H9 (cell line): ENCODE data around the gene DENND5B. TPM values are rescaled to one million over a fixed set of nuclear protein-coding genes. Genes with fewer than 3 reads are reported as not detected.
A peak's percentile ranks its signal among the peaks of the same experiment; 100 is the strongest.

Experiments used
- DNase-seq: peaks from one replicate; pipeline ENCODE4 v3.0.0-alpha.2; 2017
- H2AFZ ChIP-seq: one replicate; pipeline ENCODE4 v1.6.1; 2013; ENCODE audit warnings: mild to moderate bottlenecking, low read length, control low read depth, moderate library complexity
- H2AK5ac ChIP-seq: 2 replicates; pipeline ENCODE4 v1.6.1; 2013; ENCODE audit warnings: low read length, control low read depth, mixed read lengths; ENCODE audit not compliant: insufficient read length
- H2BK120ac ChIP-seq: one replicate; pipeline ENCODE4 v1.6.1; 2013; ENCODE audit warnings: low read depth, mild to moderate bottlenecking, low read length, control low read depth, inconsistent platforms; ENCODE audit not compliant: poor library complexity, severe bottlenecking
- H2BK12ac ChIP-seq: 2 replicates; pipeline ENCODE4 v1.6.1; 2013; ENCODE audit warnings: low read length, control low read depth, mixed read lengths, low read depth; ENCODE audit not compliant: insufficient read length
- H2BK15ac ChIP-seq: 2 replicates; pipeline ENCODE4 v1.6.1; 2013; ENCODE audit warnings: low read depth, low read length, control low read depth
- H2BK20ac ChIP-seq: one replicate; pipeline ENCODE4 v1.6.1; 2013; ENCODE audit warnings: low read depth, mild to moderate bottlenecking, low read length, control low read depth, inconsistent platforms; ENCODE audit not compliant: poor library complexity, severe bottlenecking
- H2BK5ac ChIP-seq: 2 replicates; pipeline ENCODE4 v1.6.1; 2013; ENCODE audit warnings: low read length, control low read depth, mixed read lengths; ENCODE audit not compliant: insufficient read length
- H3K14ac ChIP-seq: 2 replicates; pipeline ENCODE4 v1.6.1; 2013; ENCODE audit warnings: low read length, control low read depth; ENCODE audit not compliant: insufficient read depth
- H3K18ac ChIP-seq: 2 replicates; pipeline ENCODE4 v1.6.1; 2013; ENCODE audit warnings: low read depth, mild to moderate bottlenecking, mixed read lengths, low read length, control low read depth; ENCODE audit not compliant: insufficient read length
- H3K23ac ChIP-seq: 2 replicates; pipeline ENCODE4 v1.6.1; 2013; ENCODE audit warnings: low read length, control low read depth, mixed read lengths, low read depth; ENCODE audit not compliant: insufficient read length
- H3K23me2 ChIP-seq: 2 replicates; pipeline ENCODE4 v1.6.1; 2013; ENCODE audit warnings: low read depth, mild to moderate bottlenecking, mixed read lengths, low read length, control low read depth; ENCODE audit not compliant: insufficient read length, poor library complexity, severe bottlenecking
- H3K27ac ChIP-seq: 2 replicates; pipeline ENCODE4 v1.5.1; 2013; ENCODE audit warnings: low read length, control low read depth, mixed read lengths, low read depth; ENCODE audit not compliant: insufficient read length
- H3K27me3 ChIP-seq: 2 replicates; pipeline ENCODE4 v1.6.1; 2013; ENCODE audit warnings: low read length, control low read depth, inconsistent platforms; ENCODE audit not compliant: insufficient read depth
- H3K4ac ChIP-seq: 2 replicates; pipeline ENCODE4 v1.6.1; 2013; ENCODE audit warnings: low read depth, mild to moderate bottlenecking, control low read depth, inconsistent platforms, low read length, moderate library complexity
- H3K4me1 ChIP-seq: 2 replicates; pipeline ENCODE4 v1.6.1; 2013; ENCODE audit warnings: low read length, control low read depth, inconsistent platforms; ENCODE audit not compliant: insufficient read depth
- H3K4me2 ChIP-seq: 2 replicates; pipeline ENCODE4 v1.6.1; 2013; ENCODE audit warnings: low read length, control low read depth, mixed read lengths; ENCODE audit not compliant: insufficient read length, insufficient read depth
- H3K56ac ChIP-seq: 2 replicates; pipeline ENCODE4 v1.6.1; 2013; ENCODE audit warnings: low read depth, mild to moderate bottlenecking, mixed read lengths, low read length, control low read depth; ENCODE audit not compliant: insufficient read length
- H3K79me1 ChIP-seq: 2 replicates; pipeline ENCODE4 v1.6.1; 2013; ENCODE audit warnings: low read depth, mild to moderate bottlenecking, moderate library complexity, low read length, control low read depth, inconsistent platforms; ENCODE audit not compliant: insufficient read depth, poor library complexity, severe bottlenecking
- H3K79me2 ChIP-seq: 2 replicates; pipeline ENCODE4 v1.6.1; 2013; ENCODE audit warnings: low read length, control low read depth, inconsistent platforms; ENCODE audit not compliant: insufficient read depth
- H3K9ac ChIP-seq: 2 replicates; pipeline ENCODE4 v1.6.1; 2013; ENCODE audit warnings: low read length, control low read depth, mixed read lengths; ENCODE audit not compliant: insufficient read length; ENCODE audit errors: extremely low read depth
- H3K9me3 ChIP-seq: one replicate; pipeline ENCODE4 v1.6.1; 2013; ENCODE audit warnings: low read depth, low read length, inconsistent platforms; ENCODE audit not compliant: control insufficient read depth
- H3T11ph ChIP-seq: one replicate; pipeline ENCODE4 v1.6.1; 2013; ENCODE audit warnings: mild to moderate bottlenecking, low read length, control low read depth, inconsistent platforms
- H4K20me1 ChIP-seq: one replicate; pipeline ENCODE4 v1.6.1; 2013; ENCODE audit not compliant: control insufficient read depth, insufficient read length, insufficient read depth
- H4K5ac ChIP-seq: 2 replicates; pipeline ENCODE4 v1.6.1; 2013; ENCODE audit warnings: low read depth, mild to moderate bottlenecking, mixed read lengths, low read length, control low read depth; ENCODE audit not compliant: insufficient read length
- H4K8ac ChIP-seq: replicated peaks from 2 replicates; pipeline ENCODE4 v1.6.1; 2013; ENCODE audit warnings: low read length, control low read depth, mixed read lengths, low read depth; ENCODE audit not compliant: insufficient read length
- H4K91ac ChIP-seq: 2 replicates; pipeline ENCODE4 v1.6.1; 2013; ENCODE audit warnings: low read depth, mild to moderate bottlenecking, moderate library complexity, mixed read lengths, low read length, control low read depth; ENCODE audit not compliant: insufficient read length
- H3K27ac Mint-ChIP-seq, 3 experiments: 2 replicates in 2 of 3; 3 replicates in 1 of 3; pipeline ENCODE4 v1.8.0; 2020 to 2021; ENCODE audit warnings: mixed read lengths in 3 of 3, mild to moderate bottlenecking in 1 of 3, moderate library complexity in 1 of 3
- H3K27me3 Mint-ChIP-seq: 2 replicates; pipeline ENCODE4 v1.8.0; 2021; ENCODE audit warnings: low read depth, mild to moderate bottlenecking, moderate library complexity, mixed read lengths
- H3K36me3 Mint-ChIP-seq, 3 experiments: 2 replicates in 2 of 3; 3 replicates in 1 of 3; pipeline ENCODE4 v1.8.0; 2020 to 2021; ENCODE audit warnings: low read depth in 3 of 3, mixed read lengths in 3 of 3; ENCODE audit not compliant: insufficient read depth in 1 of 3
- H3K4me1 Mint-ChIP-seq, 2 experiments: 2 replicates each; pipeline ENCODE4 v1.8.0; 2020; ENCODE audit warnings: mixed read lengths in 2 of 2
- H3K4me3 Mint-ChIP-seq, 2 experiments: 2 replicates in 1 of 2; 3 replicates in 1 of 2; pipeline ENCODE4 v1.8.0; 2020 to 2021; ENCODE audit warnings: mild to moderate bottlenecking in 2 of 2, mixed read lengths in 2 of 2, moderate library complexity in 1 of 2
- H3K9me3 Mint-ChIP-seq, 2 experiments: 2 replicates in 1 of 2; 3 replicates in 1 of 2; pipeline ENCODE4 v1.8.0; 2020; ENCODE audit warnings: mild to moderate bottlenecking in 2 of 2, mixed read lengths in 2 of 2, moderate library complexity in 1 of 2
- CTCF ChIP-seq: fragments of 200-600 bp; sonication (generic); conservative IDR thresholded peaks from 3 replicates; pipeline ENCODE4 v1.8.0; 2021; ENCODE audit warnings: antibody characterized with exemption, mild to moderate bottlenecking
- WGBS: extraction: QIAGEN DNeasy Blood & Tissue Kit; methylation state at CpG from one replicate; pipeline ENCODE4 v1.1.7; 2013; ENCODE audit warnings: missing lambda C conversion rate, low lambda C conversion rate, mixed read lengths; ENCODE audit not compliant: insufficient read length; ENCODE audit errors: extremely low coverage; 5-methylcytosine and 5-hydroxymethylcytosine counted together
- total RNA-seq: library from RNA; stranded (reverse); gene quantifications from 2 replicates; pipeline ENCODE4 v1.2.1, GENCODE V29; 2021

Gene DENND5B
- total RNA-seq, 1 experiment from 2014 or later = 13.4 TPM

- Mint-ChIP-seq H3K9me3 (no peaks in the 10 kb centered on the region), H3K36me3 (no peaks in the 10 kb centered on the region), H3K27ac (peak overlapping the region; percentile 81 to 92 (median 82)), H3K4me3 (no peak overlapping the region; a peak in 1 of 5 replicates), H3K4me1 (peaks cover 13 to 15% of the 10 kb centered on the region in 2 experiments), H3K27me3 (no peaks in the 10 kb centered on the region)
- peak overlapping the region; percentile 39 for H3K4me2 ChIP-seq
- no peak overlapping the region for H3K56ac ChIP-seq
- peak overlapping the region; percentile 16 for H3K27ac ChIP-seq
- no peak overlapping the region for H2BK12ac ChIP-seq
- no peak overlapping the region for H3K9ac ChIP-seq
- no peaks in the 10 kb centered on the region for H3K9me3 ChIP-seq
- TF ChIP-seq CTCF = no peak
- H3K14ac ChIP-seq = no peak overlapping the region
- peak; percentile 77 for DNase-seq
- no peak overlapping the region for H2AFZ ChIP-seq
- no peaks in the 10 kb centered on the region for H4K20me1 ChIP-seq
- H2BK20ac ChIP-seq = no peak overlapping the region
- no peak overlapping the region for H4K91ac ChIP-seq
- WGBS = no CpG with 5 or more reads among the region's 10 CpGs
- H3K27me3 ChIP-seq = no peaks in the 10 kb centered on the region
- H3K79me2 ChIP-seq = no peaks in the 10 kb centered on the region
- H2BK5ac ChIP-seq = no peak overlapping the region
- no peak overlapping the region for H3K18ac ChIP-seq
- no peak overlapping the region for H2BK15ac ChIP-seq
- no peaks in the 10 kb centered on the region for H3K23me2 ChIP-seq
- H3K79me1 ChIP-seq = no peaks in the 10 kb centered on the region
- no peak overlapping the region for H4K8ac ChIP-seq
- H4K5ac ChIP-seq = no peak overlapping the region
- peak overlapping the region; percentile 69 for H2BK120ac ChIP-seq
- no peaks in the 10 kb centered on the region; the same call in 1 of the 2 replicates for H3K4me1 ChIP-seq
- H3K4ac ChIP-seq = no peak overlapping the region
- no peak overlapping the region for H3T11ph ChIP-seq
- no peak overlapping the region for H3K23ac ChIP-seq
- no peak overlapping the region for H2AK5ac ChIP-seq
These were observed 250.9 kb downstream of the DENND5B start for GRCh38 chr12:31339831-31340622.
